Measurements from ENCODE around the gene SELENOM.

SELENOM gene

GRCh38 chr22:31093086-31093850, 14.1 kb downstream of the SELENOM start:
- no peak for DNase-seq (ENCODE audit: extremely low read depth in 1 of 2, low read depth in 1 of 2)

- no peak for DNase-seq (ENCODE audit: extremely low read depth in 1 of 2, low read depth in 1 of 2)
Observed at GRCh38 chr22:31092161-31092560, 15.2 kb downstream of the SELENOM start.

DNA sequence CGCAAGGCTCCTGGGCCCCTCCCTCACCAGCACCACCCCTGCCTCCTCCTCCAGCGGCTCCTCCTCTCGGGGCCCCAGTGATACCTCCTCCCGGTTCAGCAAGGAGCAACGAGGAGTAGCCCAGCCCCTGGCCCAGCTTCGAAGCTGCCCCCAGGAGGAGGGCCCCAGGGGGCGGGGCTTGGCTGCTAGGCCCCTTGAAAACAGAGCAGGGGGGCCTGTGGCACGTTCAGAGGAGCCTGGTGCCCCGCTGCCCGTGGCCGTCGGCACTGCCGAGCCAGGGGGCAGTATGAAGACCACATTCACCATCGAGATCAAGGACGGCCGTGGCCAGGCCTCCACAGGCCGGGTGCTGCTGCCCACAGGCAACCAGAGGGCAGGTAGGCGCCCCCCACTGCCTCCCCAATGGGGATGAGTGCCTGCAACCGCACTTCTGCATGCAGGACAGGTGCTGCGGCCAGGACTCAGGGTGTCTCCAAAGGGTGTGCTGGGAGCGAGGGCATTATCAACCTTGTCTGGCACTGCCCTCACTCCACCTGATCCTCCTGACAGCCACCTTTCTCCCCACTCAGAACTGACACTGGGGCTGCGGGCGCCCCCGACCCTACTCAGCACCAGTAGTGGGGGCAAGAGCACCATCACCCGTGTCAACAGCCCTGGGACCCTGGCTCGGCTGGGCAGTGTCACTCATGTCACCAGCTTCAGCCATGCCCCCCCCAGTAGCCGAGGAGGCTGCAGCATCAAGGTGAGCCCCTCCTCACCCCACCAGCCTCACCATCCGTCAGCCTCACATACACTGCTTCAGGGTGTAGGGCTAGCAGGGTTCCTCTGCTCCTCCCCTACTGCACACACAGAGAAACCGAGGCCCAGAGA, 16.0 kb downstream of the SELENOM start:
- DNase-seq (ENCODE audit: extremely low read depth in 1 of 2, low read depth in 1 of 2): no peak

DNA sequence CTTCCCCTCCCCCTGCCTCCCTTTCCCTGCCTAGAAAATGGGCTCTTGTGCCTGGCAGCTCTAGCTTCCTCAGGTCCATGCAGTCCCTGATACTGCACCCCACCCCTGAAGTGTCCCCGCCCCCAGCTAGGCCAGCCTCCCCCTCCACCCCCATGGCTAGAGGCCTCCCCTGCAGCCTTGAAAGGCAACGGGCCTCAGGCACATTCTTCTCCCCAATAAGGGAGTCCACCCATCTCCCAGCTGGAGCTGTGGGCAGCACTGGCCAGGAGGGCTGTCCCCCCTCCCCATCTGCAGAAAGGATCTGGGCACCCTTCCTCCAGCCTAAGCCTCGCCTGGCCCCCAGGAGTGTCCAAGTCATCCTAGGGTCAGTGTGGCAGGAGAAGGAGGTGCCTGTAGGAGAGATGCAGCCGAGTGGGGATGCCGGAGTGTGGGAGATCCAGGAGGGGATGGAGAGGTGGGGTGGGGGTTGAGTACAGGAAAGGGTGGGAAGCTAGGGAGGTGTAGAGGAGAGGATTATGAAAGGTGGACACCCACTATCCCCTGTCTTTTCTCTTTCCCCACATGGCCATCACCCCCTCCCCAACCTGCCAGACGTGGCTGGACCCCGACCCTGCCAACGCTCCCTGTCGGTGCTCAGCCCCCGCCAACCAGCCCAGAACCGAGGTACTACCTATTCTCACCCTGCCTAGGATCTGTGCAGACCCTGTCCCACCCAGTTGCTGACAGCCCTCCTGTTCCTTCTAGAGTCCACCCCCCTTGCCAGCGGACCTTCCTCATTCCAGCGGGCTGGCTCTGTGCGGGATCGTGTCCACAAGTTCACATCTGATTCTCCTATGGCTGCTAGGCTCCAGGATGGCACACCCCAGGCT, 16.9 kb downstream of the SELENOM start:
- no peak for DNase-seq (ENCODE audit: extremely low read depth in 1 of 2, low read depth in 1 of 2)

- DNase-seq (ENCODE audit: extremely low read depth in 1 of 2, low read depth in 1 of 2): peak in 1 of 2 donors; percentile 22
Observed at GRCh38 chr22:31089160-31090100, 17.9 kb downstream of the SELENOM start.

- no peak for DNase-seq (ENCODE audit: extremely low read depth in 1 of 2, low read depth in 1 of 2)
Observed at GRCh38 chr22:31088233-31088986, 19.0 kb downstream of the SELENOM start.

GRCh38 chr22:31087744-31088215, 19.6 kb downstream of the SELENOM start:
- no peak for DNase-seq (ENCODE audit: extremely low read depth in 1 of 2, low read depth in 1 of 2)

- no peak for DNase-seq (ENCODE audit: extremely low read depth in 1 of 2, low read depth in 1 of 2)
Observed at GRCh38 chr22:31086703-31087330, 20.6 kb downstream of the SELENOM start.

GRCh38 chr22:31085928-31086327, 21.4 kb downstream of the SELENOM start:
- no peak for DNase-seq (ENCODE audit: extremely low read depth in 1 of 2, low read depth in 1 of 2)

DNA sequence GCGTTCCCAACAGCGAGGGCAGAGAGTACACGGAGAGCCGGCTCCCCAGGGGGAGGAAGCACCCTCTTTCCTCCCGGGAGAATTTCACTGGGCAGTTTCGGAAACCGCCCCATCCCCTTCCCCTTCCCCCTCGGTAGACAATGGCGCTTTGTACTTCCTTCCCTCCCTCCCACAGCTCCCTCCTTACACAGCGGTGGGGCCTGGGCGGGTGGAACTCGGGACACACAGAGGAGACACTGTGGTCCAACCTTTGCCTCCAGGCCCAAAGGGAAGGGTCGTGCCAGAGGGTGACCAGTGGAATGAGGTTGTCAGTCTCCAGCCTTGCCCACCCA, 21.9 kb downstream of the SELENOM start:
- no peak for DNase-seq (ENCODE audit: extremely low read depth in 1 of 2, low read depth in 1 of 2)

- DNase-seq (ENCODE audit: extremely low read depth in 1 of 2, low read depth in 1 of 2): peak; percentile 55 to 82
Observed at GRCh38 chr22:31084811-31085492, 22.4 kb downstream of the SELENOM start.

DNA sequence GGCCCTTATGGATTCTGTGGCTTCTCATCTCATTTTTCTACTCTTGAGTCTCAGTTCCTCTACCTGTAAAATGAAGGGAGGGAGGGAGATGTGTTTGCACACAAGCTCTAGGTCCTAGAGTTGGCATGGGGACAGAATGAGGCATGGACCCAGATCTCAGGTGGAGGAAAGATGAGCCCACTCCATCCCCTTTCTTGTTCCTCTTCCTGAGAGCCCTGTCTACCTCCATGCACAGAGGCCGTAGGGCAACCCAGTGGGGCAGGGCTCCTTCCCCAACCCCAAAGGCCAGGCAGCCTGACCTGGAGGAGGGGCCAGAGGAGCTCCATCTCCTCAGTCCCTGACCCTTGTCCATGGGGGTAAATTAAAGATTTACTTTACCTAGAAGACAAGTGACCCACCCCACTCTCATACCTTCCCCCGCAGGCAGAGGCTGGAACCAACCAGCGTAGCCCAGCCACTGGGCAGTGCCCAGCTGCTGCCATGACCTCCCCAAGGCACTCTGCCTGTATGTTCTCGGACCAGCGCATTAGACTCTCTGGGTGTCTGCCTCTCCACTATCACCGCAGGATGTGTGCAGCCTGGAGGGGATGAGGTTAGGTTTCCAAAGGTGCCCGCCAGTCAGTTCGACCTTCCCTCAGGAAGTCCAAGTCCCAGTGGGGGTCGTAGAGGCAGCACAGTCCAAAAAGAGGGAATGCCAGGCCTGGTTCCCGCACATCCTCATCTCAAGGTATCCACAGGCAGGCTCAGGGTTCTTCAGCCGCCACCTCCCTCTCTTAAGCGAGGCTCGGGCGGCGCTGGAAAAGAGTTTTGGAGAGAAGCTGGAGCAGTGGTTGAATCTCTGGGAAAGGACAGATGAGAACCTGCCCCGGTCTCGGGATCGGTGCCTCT, 23.2 kb downstream of the SELENOM start:
- no peak for DNase-seq (ENCODE audit: extremely low read depth in 1 of 2, low read depth in 1 of 2)

GRCh38 chr22:31083377-31083768, 24.0 kb downstream of the SELENOM start:
- DNase-seq (ENCODE audit: extremely low read depth in 1 of 2, low read depth in 1 of 2): no peak

- DNase-seq (ENCODE audit: extremely low read depth in 1 of 2, low read depth in 1 of 2): peak in 1 of 2 donors; percentile 28
Observed at GRCh38 chr22:31082606-31083376, 24.6 kb downstream of the SELENOM start.

GRCh38 chr22:31081963-31082605, 25.3 kb downstream of the SELENOM start:
- DNase-seq (ENCODE audit: extremely low read depth in 1 of 2, low read depth in 1 of 2): no peak

Data from activated CD8-positive, alpha-beta memory T cell treated with anti-CD3 and anti-CD28 coated beads for 1 hour (primary cell).